Measurements from ENCODE around the gene OR51B2. TPM values are rescaled to one million over a fixed set of nuclear protein-coding genes. Genes with fewer than 3 reads are reported as not detected.

The OR51B2 gene
- total RNA-seq, 4 donors from 2014 or later, result not detected

DNA sequence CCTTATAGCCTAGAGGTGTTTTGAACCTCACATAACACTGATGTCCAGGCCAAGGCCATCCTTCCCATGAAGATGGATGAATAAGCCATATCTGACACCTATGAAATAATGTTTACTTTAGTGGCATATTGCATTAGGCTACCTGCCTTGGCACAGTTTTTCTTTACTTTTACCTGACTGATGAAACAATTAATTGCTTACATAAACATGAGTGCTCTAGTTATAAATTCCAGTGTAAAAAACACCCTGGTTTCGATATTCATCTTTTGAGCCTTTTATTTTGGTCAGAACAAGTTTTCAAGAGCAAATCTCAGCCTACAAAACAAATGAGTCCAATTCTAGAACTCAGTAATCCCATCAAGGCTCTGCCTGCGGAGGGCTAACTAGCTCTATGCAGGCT is 47.4 kb downstream of the OR51B2 start:
- no peak for TF ChIP-seq POLR2A (IDR thresholded peaks at IDR 0.05)
- TF ChIP-seq, protein P1, sequence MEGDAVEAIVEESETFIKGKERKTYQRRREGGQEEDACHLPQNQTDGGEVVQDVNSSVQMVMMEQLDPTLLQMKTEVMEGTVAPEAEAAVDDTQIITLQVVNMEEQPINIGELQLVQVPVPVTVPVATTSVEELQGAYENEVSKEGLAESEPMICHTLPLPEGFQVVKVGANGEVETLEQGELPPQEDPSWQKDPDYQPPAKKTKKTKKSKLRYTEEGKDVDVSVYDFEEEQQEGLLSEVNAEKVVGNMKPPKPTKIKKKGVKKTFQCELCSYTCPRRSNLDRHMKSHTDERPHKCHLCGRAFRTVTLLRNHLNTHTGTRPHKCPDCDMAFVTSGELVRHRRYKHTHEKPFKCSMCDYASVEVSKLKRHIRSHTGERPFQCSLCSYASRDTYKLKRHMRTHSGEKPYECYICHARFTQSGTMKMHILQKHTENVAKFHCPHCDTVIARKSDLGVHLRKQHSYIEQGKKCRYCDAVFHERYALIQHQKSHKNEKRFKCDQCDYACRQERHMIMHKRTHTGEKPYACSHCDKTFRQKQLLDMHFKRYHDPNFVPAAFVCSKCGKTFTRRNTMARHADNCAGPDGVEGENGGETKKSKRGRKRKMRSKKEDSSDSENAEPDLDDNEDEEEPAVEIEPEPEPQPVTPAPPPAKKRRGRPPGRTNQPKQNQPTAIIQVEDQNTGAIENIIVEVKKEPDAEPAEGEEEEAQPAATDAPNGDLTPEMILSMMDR (IDR thresholded peaks at IDR 0.05), result no peak
- Histone ChIP-seq H3K27me3 (no peaks in the 10 kb centered on the region), H3K4me1 (peaks cover 0 to 6% (median 0%) of the 10 kb centered on the region in 3 donors), H3K4me3 (no peak overlapping the region), H3K36me3 (no peaks in the 10 kb centered on the region), H3K27ac (no peak overlapping the region), H3K9me3 (no peaks in the 10 kb centered on the region)
- intact Hi-C loops (cut with DNase I), result no loop called here
- no peak for DNase-seq
- WGBS, 2 donors, result 55 to 62% methylated on average over 2 of the region's 2 CpGs

DNA sequence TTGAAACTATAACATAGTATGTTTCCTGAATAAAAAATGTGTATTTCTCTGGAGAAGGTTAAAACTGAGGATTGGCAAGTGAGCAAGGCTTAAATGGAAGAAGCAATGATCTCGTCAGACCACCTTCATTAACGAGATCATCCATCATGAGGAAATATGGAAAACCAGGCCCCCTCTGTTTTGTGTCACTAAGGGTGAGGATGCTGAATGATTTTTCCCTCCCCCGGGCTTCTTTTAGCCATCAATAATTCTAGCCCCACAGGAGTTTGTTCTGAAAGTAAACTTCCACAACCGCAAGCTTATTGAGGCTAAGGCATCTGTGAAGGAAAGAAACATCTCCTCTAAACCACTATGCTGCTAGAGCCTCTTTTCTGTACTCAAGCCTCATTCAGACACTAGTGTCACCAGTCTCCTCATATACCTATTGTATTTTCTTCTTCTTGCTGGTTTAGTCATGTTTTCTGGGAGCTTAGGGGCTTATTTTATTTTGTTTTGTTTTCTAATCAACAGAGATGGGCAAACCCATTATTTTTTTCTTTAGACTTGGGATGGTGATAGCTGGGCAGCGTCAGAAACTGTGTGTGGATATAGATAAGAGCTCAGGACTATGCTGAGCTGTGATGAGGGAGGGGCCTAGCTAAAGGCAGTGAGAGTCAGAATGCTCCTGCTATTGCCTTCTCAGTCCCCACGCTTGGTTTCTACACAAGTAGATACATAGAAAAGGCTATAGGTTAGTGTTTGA is 48.6 kb downstream of the OR51B2 start:
- Histone ChIP-seq H3K4me1 (peaks cover 0 to 2% (median 0%) of the 10 kb centered on the region in 3 donors), H3K36me3 (no peaks in the 10 kb centered on the region), H3K27ac (no peak overlapping the region), H3K4me3 (no peak overlapping the region), H3K27me3 (no peaks in the 10 kb centered on the region), H3K9me3 (no peaks in the 10 kb centered on the region)
- WGBS, 2 donors, result 64 to 68% methylated on average over 6 of the region's 6 CpGs
- no peak for DNase-seq
- no peak for TF ChIP-seq POLR2A (IDR thresholded peaks at IDR 0.05)
- TF ChIP-seq, protein P1 (IDR thresholded peaks at IDR 0.05), result no peak
- intact Hi-C loops (cut with DNase I), result no loop called here

DNA sequence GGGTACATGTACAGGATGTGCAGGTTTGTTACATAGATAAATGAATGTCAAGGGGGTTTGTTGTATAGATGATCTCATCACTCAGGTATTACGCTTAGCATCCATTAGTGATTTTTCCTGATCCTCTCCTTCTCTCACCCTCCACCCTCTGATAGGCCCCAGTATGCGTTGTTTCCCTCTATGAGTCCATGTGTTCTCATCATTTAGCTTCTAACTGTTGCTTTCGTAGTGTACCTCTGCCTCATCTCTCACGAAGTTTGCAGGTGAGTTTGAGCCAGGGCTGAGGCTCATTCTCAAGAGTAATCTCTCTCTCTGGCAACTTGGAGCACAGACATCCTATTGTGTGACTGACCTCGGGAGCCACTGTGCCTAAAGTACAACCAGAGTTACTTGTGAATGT is 49.7 kb downstream of the OR51B2 start:
- Histone ChIP-seq H3K36me3 (no peaks in the 10 kb centered on the region), H3K27me3 (no peaks in the 10 kb centered on the region), H3K9me3 (no peaks in the 10 kb centered on the region), H3K27ac (no peak overlapping the region), H3K4me3 (no peak overlapping the region), H3K4me1 (no peaks in the 10 kb centered on the region)
- WGBS, 2 donors, result 61 to 64% methylated on average over 4 to 5 of the region's 5 CpGs
- no peak for DNase-seq
- TF ChIP-seq, protein P1 (IDR thresholded peaks at IDR 0.05), result no peak
- no peak for TF ChIP-seq POLR2A (IDR thresholded peaks at IDR 0.05)
- intact Hi-C loops (cut with DNase I), result no loop called here

Small RNA genes lying within 50 kb of the gene (small RNA-seq; reads per million reads assigned to genes)
- gene AC104389.3, result 0 reads per million in 4 donors

Other genes starting within 250 kb of the OR51B2 start
- not detected for gene OR52A5, start 185.9 kb downstream of the OR51B2 start, total RNA-seq
- gene OR52A1, start 169.5 kb downstream of the OR51B2 start, total RNA-seq, result not detected
- gene OR51V1, start 123.6 kb downstream of the OR51B2 start, total RNA-seq, result not detected
- 1 to 10 TPM in 3 of 4 donors, not detected in 1; 1.6 to 7.9 (median 2.7) TPM for gene HBB, start 97.2 kb downstream of the OR51B2 start, total RNA-seq
- gene HBD, start 89.8 kb downstream of the OR51B2 start, total RNA-seq, result not detected
- gene HBG1, start 74.4 kb downstream of the OR51B2 start, total RNA-seq, result not detected
- gene HBG2, start 69.5 kb downstream of the OR51B2 start, total RNA-seq, result not detected
- gene HBE1, start 54.4 kb downstream of the OR51B2 start, total RNA-seq, result not detected
- not detected for gene OR51B4, start 22.4 kb downstream of the OR51B2 start, total RNA-seq
- under 1 TPM in 1 of 4 donors, not detected in 3; 0.57 TPM for gene OR51B5, start 19.2 kb upstream of the OR51B2 start, total RNA-seq
- not detected for gene OR51B6, start 27.2 kb upstream of the OR51B2 start, total RNA-seq
- not detected for gene OR51M1, start 59.5 kb upstream of the OR51B2 start, total RNA-seq
- gene OR51Q1, start 97.8 kb upstream of the OR51B2 start, total RNA-seq, result not detected
- gene OR51I1, start 117.2 kb upstream of the OR51B2 start, total RNA-seq, result under 1 TPM in 1 of 4 donors, not detected in 3; 0.38 TPM
- gene OR51I2, start 125.0 kb upstream of the OR51B2 start, total RNA-seq, result not detected
- gene OR52D1, start 164.4 kb upstream of the OR51B2 start, total RNA-seq, result not detected
- not detected for gene UBQLN3, start 185.7 kb upstream of the OR51B2 start, total RNA-seq
- under 1 TPM in 1 of 4 donors, not detected in 3; 0.27 TPM for gene UBQLNL, start 192.4 kb upstream of the OR51B2 start, total RNA-seq
- under 1 TPM in 1 of 4 donors, not detected in 3; 0.38 TPM for gene OR52H1, start 224.2 kb upstream of the OR51B2 start, total RNA-seq

Data from esophagus squamous epithelium (tissue), 5 donors.